BJ (cell line): ENCODE data around the gene IBA57. TPM values are rescaled to one million over a fixed set of nuclear protein-coding genes. Genes with fewer than 3 reads are reported as not detected.

Source experiments
- CTCF ChIA-PET: fragments of 350-600 bp; formaldehyde crosslinking; extraction: SDS; loops from one replicate; lab custom pipeline; 2021; ENCODE audit warnings: antibody characterized with exemption, inconsistent platforms; lab: Yijun Ruan, JAX
- POLR2A ChIA-PET: fragments of 300-600 bp; sonication (Branson Sonifier 250); formaldehyde crosslinking; extraction: SDS; loops from one replicate; lab custom pipeline; 2021; ENCODE audit warnings: antibody characterized with exemption; lab: Charles Lee
- DNase-seq: peaks from one replicate; pipeline ENCODE4 v3.0.0-alpha.2; 2011; ENCODE audit warnings: low read depth
- H3K27me3 ChIP-seq: 2 replicates; pipeline ENCODE4 v1.6.0; 2011; ENCODE audit warnings: low read length; ENCODE audit not compliant: control insufficient read depth, insufficient read depth
- H3K36me3 ChIP-seq: 2 replicates; pipeline ENCODE4 v1.5.1; 2011; ENCODE audit warnings: low read length; ENCODE audit not compliant: control insufficient read depth, insufficient read depth
- H3K4me3 ChIP-seq: 2 replicates; pipeline ENCODE4 v1.5.1; 2011; ENCODE audit warnings: low read depth, mild to moderate bottlenecking, control low read depth, low read length
- CTCF ChIP-seq: IDR thresholded peaks from 2 replicates; pipeline ENCODE4 v1.5.1; 2011; ENCODE audit warnings: low read depth, mild to moderate bottlenecking, control low read depth, inconsistent platforms, low read length, moderate library complexity; ENCODE audit not compliant: insufficient read depth
- polyA plus RNA-seq: library from polyadenylated mRNA; depleted of rRNA; stranded (reverse); fragments of >200 nt; gene quantifications from 2 replicates; pipeline ENCODE4 v1.2.3, GENCODE V29; 2011

IBA57 gene
- polyA plus RNA-seq, 1 experiment, result 2.8 TPM

- no peak for TF ChIP-seq CTCF
- DNase-seq, result no peak
- peaks cover 8% of the 10 kb centered on the region for H3K27me3 ChIP-seq
- POLR2A ChIA-PET, result no interaction called here
- CTCF ChIA-PET, result interaction anchor here (1.2 to 4.5 kb wide), 2 partner anchors 13 to 32 kb away, joined by 3 to 27 read pairs; no protein-coding TSS in a partner anchor
- H3K36me3 ChIP-seq, result no peaks in the 10 kb centered on the region
- no peak overlapping the region for H3K4me3 ChIP-seq
Observed at GRCh38 chr1:228163007-228163753, 2.4 kb upstream of the IBA57 start.

- TF ChIP-seq CTCF, result no peak
- no peaks in the 10 kb centered on the region for H3K36me3 ChIP-seq
- ChIA-PET POLR2A (no interaction called here), CTCF (interaction anchor here (1.2 to 4.5 kb wide), 3 partner anchors 9 to 33 kb away, joined by 3 to 27 read pairs (median 8); no protein-coding TSS in a partner anchor)
- H3K4me3 ChIP-seq, result no peak overlapping the region
- DNase-seq, result no peak
- peaks cover 5% of the 10 kb centered on the region for H3K27me3 ChIP-seq
Observed at GRCh38 chr1:228163776-228164519, 1.7 kb upstream of the IBA57 start.

- POLR2A ChIA-PET, result interaction anchor here (0.5 kb wide), 1 partner anchor 294 kb away, joined by 8 read pairs; no protein-coding TSS in a partner anchor
- H3K36me3 ChIP-seq, result no peaks in the 10 kb centered on the region
- CTCF ChIA-PET, result interaction anchor here (0.6 to 4.5 kb wide), 20 partner anchors 9 to 115 kb away, joined by 3 to 27 read pairs (median 5); partner anchors contain the start of genes GJC2, GUK1 and MRPL55
- TF ChIP-seq CTCF, result no peak
- peak overlapping the region; percentile 53 for H3K4me3 ChIP-seq
- H3K27me3 ChIP-seq, result no peaks in the 10 kb centered on the region
- DNase-seq, result no peak
Observed at GRCh38 chr1:228164561-228165371, 838 bp upstream of the IBA57 start.

- TF ChIP-seq CTCF, result peak; percentile 45
- CTCF ChIA-PET, result interaction anchor here (0.7 to 4.5 kb wide), 19 partner anchors 9 to 685 kb away, joined by 3 to 27 read pairs (median 4); partner anchors contain the start of genes ARF1, GUK1 and MRPL55
- Histone ChIP-seq H3K36me3 (peaks cover 2% of the 10 kb centered on the region; the same call in 1 of the 2 replicates), H3K4me3 (peak overlapping the region; percentile 73), H3K27me3 (no peaks in the 10 kb centered on the region)
- DNase-seq, result peak; percentile 16
- POLR2A ChIA-PET, result interaction anchor here (0.6 kb wide), 1 partner anchor 25 kb away, joined by 3 read pairs; no protein-coding TSS in a partner anchor
Observed at GRCh38 chr1:228166170-228166936, 749 bp downstream of the IBA57 start.
